Loucy (cell line): ENCODE data around the gene PCDHGC3.

ENCODE experiments used
- CTCF ChIP-seq: fragments of 200-600 bp; sonication (generic); conservative IDR thresholded peaks from 2 replicates; pipeline ENCODE4 v1.5.1; 2014; ENCODE audit warnings: mild to moderate bottlenecking, antibody characterized with exemption, low read length
- EZH2phosphoT487 ChIP-seq: fragments of 200-600 bp; IDR thresholded peaks from 2 replicates; pipeline ENCODE4 v1.6.1; 2018; ENCODE audit warnings: antibody characterized with exemption, mild to moderate bottlenecking, moderate library complexity, borderline replicate concordance

GRCh38 chr5:141465351-141465750 is 10.4 kb upstream of the PCDHGC3 start:
- TF ChIP-seq CTCF, result no peak
- TF ChIP-seq EZH2phosphoT487, result no peak
